Measurements from ENCODE around the gene LIG1. TPM values are rescaled to one million over a fixed set of nuclear protein-coding genes. Genes with fewer than 3 reads are reported as not detected.

LIG1 gene
- total RNA-seq, 1 experiment from 2014 or later: 115 TPM

GRCh38 chr19:48139053-48139452 lies 31.1 kb downstream of the LIG1 start:
- no peaks in the 10 kb centered on the region for H3K4me1 Mint-ChIP-seq
- no peaks in the 10 kb centered on the region; the same call in 1 of the 2 replicates for H3K27me3 Mint-ChIP-seq (ENCODE audit: low read depth)
- Histone ChIP-seq H3K23ac (ENCODE audit: insufficient read length, low read depth, low read length) (no peak overlapping the region), H3K79me1 (ENCODE audit: insufficient read depth, low read depth, low read length, poor library complexity, severe bottlenecking) (no peaks in the 10 kb centered on the region), H3K4me1 (ENCODE audit: insufficient read depth, low read length) (no peaks in the 10 kb centered on the region), H3K27me3 (ENCODE audit: insufficient read depth, low read length) (no peaks in the 10 kb centered on the region), H3K23me2 (ENCODE audit: insufficient read length, low read depth, low read length, poor library complexity, severe bottlenecking) (no peaks in the 10 kb centered on the region), H4K5ac (ENCODE audit: insufficient read length, low read depth, low read length) (no peak overlapping the region), H3K4me2 (ENCODE audit: insufficient read depth, insufficient read length, low read length) (no peak overlapping the region), H2BK12ac (ENCODE audit: insufficient read length, low read depth, low read length) (no peak overlapping the region), H3K4ac (ENCODE audit: low read depth, low read length) (no peak overlapping the region), H3K14ac (ENCODE audit: insufficient read depth, low read length) (no peak overlapping the region; the same call in 1 of the 2 replicates), H3K9ac (ENCODE audit: extremely low read depth, insufficient read length, low read length) (no peak overlapping the region), H3T11ph (ENCODE audit: low read length) (no peak overlapping the region), H3K27ac (ENCODE audit: insufficient read length, low read depth, low read length) (no peak overlapping the region), H4K20me1 (ENCODE audit: control insufficient read depth, insufficient read depth, insufficient read length) (no peaks in the 10 kb centered on the region), H3K9me3 (ENCODE audit: control insufficient read depth, low read depth, low read length) (no peaks in the 10 kb centered on the region), H4K8ac (replicated peaks; ENCODE audit: insufficient read length, low read depth, low read length) (no peak overlapping the region), H2AFZ (ENCODE audit: low read length) (no peak overlapping the region), H2BK120ac (ENCODE audit: low read depth, low read length, poor library complexity, severe bottlenecking) (no peak overlapping the region), H3K79me2 (ENCODE audit: insufficient read depth, low read length) (no peaks in the 10 kb centered on the region), H3K56ac (ENCODE audit: insufficient read length, low read depth, low read length) (no peak overlapping the region), H3K18ac (ENCODE audit: insufficient read length, low read depth, low read length) (no peak overlapping the region), H2AK5ac (ENCODE audit: insufficient read length, low read length) (no peak overlapping the region), H2BK5ac (ENCODE audit: insufficient read length, low read length) (no peak overlapping the region), H2BK15ac (ENCODE audit: low read depth, low read length) (no peak overlapping the region), H4K91ac (ENCODE audit: insufficient read length, low read depth, low read length) (no peak overlapping the region), H2BK20ac (ENCODE audit: low read depth, low read length, poor library complexity, severe bottlenecking) (no peak overlapping the region)
- TF ChIP-seq, protein P1, sequence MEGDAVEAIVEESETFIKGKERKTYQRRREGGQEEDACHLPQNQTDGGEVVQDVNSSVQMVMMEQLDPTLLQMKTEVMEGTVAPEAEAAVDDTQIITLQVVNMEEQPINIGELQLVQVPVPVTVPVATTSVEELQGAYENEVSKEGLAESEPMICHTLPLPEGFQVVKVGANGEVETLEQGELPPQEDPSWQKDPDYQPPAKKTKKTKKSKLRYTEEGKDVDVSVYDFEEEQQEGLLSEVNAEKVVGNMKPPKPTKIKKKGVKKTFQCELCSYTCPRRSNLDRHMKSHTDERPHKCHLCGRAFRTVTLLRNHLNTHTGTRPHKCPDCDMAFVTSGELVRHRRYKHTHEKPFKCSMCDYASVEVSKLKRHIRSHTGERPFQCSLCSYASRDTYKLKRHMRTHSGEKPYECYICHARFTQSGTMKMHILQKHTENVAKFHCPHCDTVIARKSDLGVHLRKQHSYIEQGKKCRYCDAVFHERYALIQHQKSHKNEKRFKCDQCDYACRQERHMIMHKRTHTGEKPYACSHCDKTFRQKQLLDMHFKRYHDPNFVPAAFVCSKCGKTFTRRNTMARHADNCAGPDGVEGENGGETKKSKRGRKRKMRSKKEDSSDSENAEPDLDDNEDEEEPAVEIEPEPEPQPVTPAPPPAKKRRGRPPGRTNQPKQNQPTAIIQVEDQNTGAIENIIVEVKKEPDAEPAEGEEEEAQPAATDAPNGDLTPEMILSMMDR (conservative IDR thresholded peaks at IDR 0.05): no peak
- no peak overlapping the region for H3K4me3 Mint-ChIP-seq
- no CpG with 5 or more reads among the region's 6 CpGs for WGBS (ENCODE audit: extremely low coverage, insufficient read length, low lambda C conversion rate)
- H3K36me3 Mint-ChIP-seq (ENCODE audit: insufficient read depth in 1 of 3, low read depth in 3 of 3): peaks cover 34 to 68% (median 62%) of the 10 kb centered on the region in 3 experiments
- no peaks in the 10 kb centered on the region for H3K9me3 Mint-ChIP-seq
- no peak for DNase-seq
- H3K27ac Mint-ChIP-seq: no peak overlapping the region; a peak in 2 of 7 replicates

Measured in H9 (cell line).